Aorta (tissue), 5 donors: ENCODE measurements around the gene DYSF. TPM values are rescaled to one million over a fixed set of nuclear protein-coding genes. Genes with fewer than 3 reads are reported as not detected.
A peak's percentile ranks its signal among the peaks of the same experiment; 100 is the strongest.

Experiments
- ATAC-seq: fragments of 200-7000 bp; cut with Tn5 transposase; one replicate; pipeline ENCODE4 v1.9.1; 2022; ENCODE audit warnings: moderate library complexity; ENCODE audit not compliant: low FRiP score
- DNase-seq, 2 donors: peaks; one replicate each; pipeline ENCODE4 v3.0.0-alpha.2; 2020
- H3K27ac ChIP-seq, 2 donors: one replicate each; pipeline ENCODE4 v1.5.1; 2013; ENCODE audit warnings: low read length in 2 of 2, mild to moderate bottlenecking in 2 of 2, moderate library complexity in 2 of 2, control low read depth in 1 of 2, inconsistent platforms in 1 of 2, low read depth in 1 of 2
- H3K27me3 ChIP-seq, 2 donors: one replicate each; pipeline ENCODE4 v1.6.1; 2013; ENCODE audit warnings: control low read depth in 1 of 2, low read length in 1 of 2, mild to moderate bottlenecking in 1 of 2, moderate library complexity in 1 of 2; ENCODE audit not compliant: insufficient read depth in 2 of 2, control insufficient read depth in 1 of 2
- H3K36me3 ChIP-seq, 2 donors: one replicate each; pipeline ENCODE4 v1.6.1; 2013; ENCODE audit warnings: control low read depth in 1 of 2, low read length in 1 of 2, mild to moderate bottlenecking in 1 of 2; ENCODE audit not compliant: insufficient read depth in 2 of 2, control insufficient read depth in 1 of 2
- H3K4me1 ChIP-seq, 2 donors: one replicate each; pipeline ENCODE4 v1.6.1; 2013; ENCODE audit warnings: low read length in 2 of 2, control low read depth in 1 of 2, mild to moderate bottlenecking in 1 of 2, moderate library complexity in 1 of 2; ENCODE audit not compliant: insufficient read depth in 2 of 2, control insufficient read depth in 1 of 2
- H3K4me3 ChIP-seq, 2 donors: one replicate each; pipeline ENCODE4 v1.5.1; 2013; ENCODE audit warnings: low read length in 2 of 2, control low read depth in 1 of 2, mild to moderate bottlenecking in 1 of 2
- H3K9me3 ChIP-seq: one replicate; pipeline ENCODE4 v1.6.1; 2013; ENCODE audit warnings: mild to moderate bottlenecking, low read length; ENCODE audit not compliant: control insufficient read depth
- WGBS, 2 donors: extraction: QIAGEN DNeasy Blood & Tissue Kit; methylation state at CpG; one replicate each; pipeline ENCODE4 v1.1.7; 2013; 5-methylcytosine and 5-hydroxymethylcytosine counted together
- intact Hi-C, 2 donors: fragments of 100-400 bp; cut with DNase I; formaldehyde crosslinking; loops; one replicate each; pipeline versions ENCODE4 v1.14.2 to v1.15.0; 2022
- polyA plus RNA-seq, 2 donors: library from polyadenylated mRNA; stranded (reverse); fragments of 200-250 nt; gene quantifications; one replicate each; pipeline ENCODE4 v1.2.3, GENCODE V29; 2013
- total RNA-seq, 2 donors: library from RNA; stranded (reverse); fragmentation: NEBNext Ultra II Directional; extraction: Animal tissue kit (Norgen Biotek cat#: 25700); gene quantifications; one replicate each; pipeline ENCODE4 v1.2.1, GENCODE V29; 2021
- donor health status: healthy with polysubstance abuse.
- donor health status: Bipolar disorder and iron deficiency.
- donor health status: DM: no; HTN: no; CAD: no.
- donor health status: DM: no; HTN: no; CAD: no.
- donor health status: DM: yes; HTN: yes; CAD: no.

Gene DYSF
- total and polyA plus RNA-seq, 4 donors, result 3.1 to 28.8 (median 17.5) TPM

DNA sequence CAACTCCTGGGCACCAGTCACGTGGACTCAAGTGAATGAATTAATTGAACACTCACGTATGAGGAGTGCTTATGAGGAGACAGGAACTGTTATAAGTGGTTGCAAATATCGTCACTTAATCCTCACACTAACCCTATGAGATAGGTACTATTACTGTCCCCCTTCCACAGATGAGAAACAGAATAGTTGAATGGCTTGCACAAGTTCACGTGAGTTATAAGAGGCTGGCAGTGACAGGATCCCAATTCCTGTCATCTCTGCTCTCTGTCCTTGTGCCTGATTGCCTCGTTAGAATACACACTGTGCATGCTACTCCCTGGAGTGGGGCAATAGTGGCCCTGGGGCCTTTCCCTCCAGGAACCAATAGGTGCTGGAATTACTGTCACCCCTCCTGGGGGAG is 253.5 kb downstream of the DYSF start:
- Histone ChIP-seq H3K27ac (no peak overlapping the region), H3K36me3 (no peaks in the 10 kb centered on the region), H3K9me3 (no peaks in the 10 kb centered on the region), H3K4me3 (no peak overlapping the region), H3K4me1 (peaks cover 0 to 4% of the 10 kb centered on the region in 2 donors), H3K27me3 (no peaks in the 10 kb centered on the region)
- 95 to 96% methylated on average over 5 of the region's 5 CpGs for WGBS, 2 donors
- intact Hi-C loops, result no loop called here
- peak in 1 of 2 donors; percentile 20 for DNase-seq
- ATAC-seq, result no peak

DNA sequence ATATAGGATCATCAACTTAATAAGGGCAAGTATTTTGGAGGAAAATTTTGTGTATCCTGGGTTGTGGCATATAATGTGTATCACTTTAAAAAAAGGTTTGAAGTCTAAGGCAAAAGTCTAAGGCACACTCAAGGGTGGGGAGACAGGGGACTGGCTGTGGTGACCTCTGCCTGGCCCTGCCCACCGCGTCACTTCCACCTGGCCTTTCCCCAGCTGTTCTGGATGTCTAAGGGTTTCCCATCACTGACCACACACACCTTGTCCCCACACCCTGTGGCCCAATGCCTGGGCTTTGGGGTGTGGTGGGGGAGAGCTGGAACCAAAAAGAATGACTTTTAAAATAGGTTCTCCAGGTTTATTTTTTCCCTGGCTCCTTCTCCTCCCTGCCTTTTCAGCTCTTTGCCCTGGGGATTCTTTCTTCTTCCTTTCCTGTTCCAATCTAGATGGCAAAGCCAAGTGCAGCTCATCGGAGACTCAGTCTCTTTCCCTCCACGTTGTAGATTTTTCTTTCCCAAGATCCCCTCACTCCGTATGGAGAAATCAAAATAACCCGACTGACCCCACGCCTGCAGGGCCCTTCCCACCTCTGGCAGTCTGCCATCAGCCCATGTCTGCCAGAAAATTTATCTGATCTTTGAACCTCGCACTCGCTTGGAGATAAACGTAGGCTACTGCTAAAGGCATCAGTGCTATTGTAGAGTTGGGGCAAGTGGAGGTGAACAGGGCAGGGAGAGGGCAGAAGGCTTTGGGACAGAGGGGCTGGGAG is 257.2 kb downstream of the DYSF start:
- WGBS, 2 donors, result 20 to 21% methylated on average over 10 of the region's 10 CpGs
- Histone ChIP-seq H3K27me3 (no peaks in the 10 kb centered on the region), H3K36me3 (no peaks in the 10 kb centered on the region), H3K27ac (no peak overlapping the region), H3K4me3 (no peak overlapping the region), H3K9me3 (no peaks in the 10 kb centered on the region), H3K4me1 (peaks cover 0 to 4% of the 10 kb centered on the region in 2 donors)
- DNase-seq (peak in 1 of 2 donors; percentile 70), ATAC-seq (no peak)
- intact Hi-C loops, result loop anchor here in 1 of 2 donors (10.0 kb wide), 2 partner anchors 146 to 434 kb away; partner anchors contain the start of gene CYP26B1

DNA sequence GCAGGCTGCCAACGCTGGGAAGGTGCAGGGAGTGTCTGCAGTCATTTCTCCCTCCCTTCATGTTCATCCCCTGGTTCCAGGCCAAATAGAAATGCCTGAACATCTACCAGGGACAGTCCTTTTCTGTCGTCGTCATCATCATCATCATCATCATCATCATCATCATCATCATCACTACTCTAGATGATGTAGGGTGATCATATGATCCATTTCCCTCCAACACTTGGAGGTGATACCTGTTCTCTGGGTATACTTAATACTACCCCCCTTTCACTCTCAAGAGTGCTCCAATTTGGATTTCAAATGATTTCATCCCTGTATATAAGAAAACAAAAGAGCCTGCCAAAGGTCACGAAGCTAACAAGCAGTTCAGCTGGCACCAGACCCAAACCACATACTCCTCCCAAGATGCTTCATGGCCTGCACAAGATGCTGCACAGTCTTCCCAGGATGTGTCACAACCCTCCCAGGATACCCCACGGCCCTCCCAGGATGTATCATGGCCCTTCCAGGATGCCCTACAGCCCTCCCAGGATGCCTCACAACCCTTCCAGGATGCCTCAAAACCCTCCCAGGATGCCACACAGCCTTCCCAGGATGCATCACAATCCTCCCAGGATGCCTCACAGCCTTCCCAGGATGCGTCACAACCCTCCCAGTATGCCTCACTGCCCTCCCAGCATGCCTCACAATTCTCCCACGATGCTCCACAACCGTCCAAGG is 257.9 kb downstream of the DYSF start:
- WGBS, 2 donors, result 72 to 74% methylated on average over 8 of the region's 8 CpGs
- H3K27me3 ChIP-seq, result no peaks in the 10 kb centered on the region
- H3K9me3 ChIP-seq, result no peaks in the 10 kb centered on the region
- DNase-seq (peak in 1 of 2 donors; percentile 75), ATAC-seq (peak; percentile 27)
- no peaks in the 10 kb centered on the region for H3K36me3 ChIP-seq
- intact Hi-C loops, result loop anchor here in 1 of 2 donors (10.0 kb wide), 2 partner anchors 146 to 434 kb away; partner anchors contain the start of gene CYP26B1
- peaks cover 1 to 4% of the 10 kb centered on the region in 2 donors for H3K4me1 ChIP-seq
- H3K27ac ChIP-seq, result no peak overlapping the region
- no peak overlapping the region for H3K4me3 ChIP-seq

DNA sequence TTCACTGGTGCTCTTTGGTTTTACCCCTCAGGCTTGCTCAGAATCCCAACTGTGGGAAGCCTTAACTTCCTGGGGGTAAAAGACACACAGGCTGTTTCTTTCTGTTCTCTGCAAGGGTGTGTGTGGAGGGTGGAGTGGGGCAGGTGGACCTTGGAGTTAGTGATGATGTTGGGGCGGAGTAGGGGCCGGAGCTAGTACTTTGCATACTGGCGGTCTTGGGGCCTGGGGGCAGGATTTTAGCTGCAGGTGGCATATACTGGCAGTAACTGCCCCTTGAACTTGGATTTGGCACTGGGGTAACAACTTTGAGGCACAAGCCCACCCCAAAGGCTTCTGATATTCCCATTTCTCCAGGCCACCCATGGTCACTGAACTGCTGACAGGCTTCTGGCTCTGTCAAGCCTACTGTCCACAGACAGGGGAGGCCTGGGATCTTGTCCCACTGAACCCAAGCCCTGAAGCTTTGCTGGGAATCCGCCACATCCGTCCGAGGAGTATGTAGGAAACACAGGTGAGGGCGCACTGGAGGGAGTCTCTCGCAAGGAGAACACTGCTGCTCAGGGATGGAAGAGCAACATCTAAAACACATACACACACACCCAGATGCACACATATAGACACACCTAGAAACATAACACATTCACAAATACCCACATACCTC is 258.9 kb downstream of the DYSF start:
- H3K36me3 ChIP-seq, result no peaks in the 10 kb centered on the region
- peaks cover 2 to 9% of the 10 kb centered on the region in 2 donors for H3K4me1 ChIP-seq
- intact Hi-C loops, result loop anchor here in 1 of 2 donors (10.0 kb wide), 2 partner anchors 147 to 433 kb away; partner anchors contain the start of gene CYP26B1
- H3K27ac ChIP-seq, result no peak overlapping the region
- no peaks in the 10 kb centered on the region for H3K27me3 ChIP-seq
- no peak overlapping the region for H3K4me3 ChIP-seq
- DNase-seq (peak in 1 of 2 donors; percentile 33), ATAC-seq (no peak)
- no peaks in the 10 kb centered on the region for H3K9me3 ChIP-seq
- WGBS, 2 donors, result 94 to 97% methylated on average over 8 of the region's 8 CpGs

DNA sequence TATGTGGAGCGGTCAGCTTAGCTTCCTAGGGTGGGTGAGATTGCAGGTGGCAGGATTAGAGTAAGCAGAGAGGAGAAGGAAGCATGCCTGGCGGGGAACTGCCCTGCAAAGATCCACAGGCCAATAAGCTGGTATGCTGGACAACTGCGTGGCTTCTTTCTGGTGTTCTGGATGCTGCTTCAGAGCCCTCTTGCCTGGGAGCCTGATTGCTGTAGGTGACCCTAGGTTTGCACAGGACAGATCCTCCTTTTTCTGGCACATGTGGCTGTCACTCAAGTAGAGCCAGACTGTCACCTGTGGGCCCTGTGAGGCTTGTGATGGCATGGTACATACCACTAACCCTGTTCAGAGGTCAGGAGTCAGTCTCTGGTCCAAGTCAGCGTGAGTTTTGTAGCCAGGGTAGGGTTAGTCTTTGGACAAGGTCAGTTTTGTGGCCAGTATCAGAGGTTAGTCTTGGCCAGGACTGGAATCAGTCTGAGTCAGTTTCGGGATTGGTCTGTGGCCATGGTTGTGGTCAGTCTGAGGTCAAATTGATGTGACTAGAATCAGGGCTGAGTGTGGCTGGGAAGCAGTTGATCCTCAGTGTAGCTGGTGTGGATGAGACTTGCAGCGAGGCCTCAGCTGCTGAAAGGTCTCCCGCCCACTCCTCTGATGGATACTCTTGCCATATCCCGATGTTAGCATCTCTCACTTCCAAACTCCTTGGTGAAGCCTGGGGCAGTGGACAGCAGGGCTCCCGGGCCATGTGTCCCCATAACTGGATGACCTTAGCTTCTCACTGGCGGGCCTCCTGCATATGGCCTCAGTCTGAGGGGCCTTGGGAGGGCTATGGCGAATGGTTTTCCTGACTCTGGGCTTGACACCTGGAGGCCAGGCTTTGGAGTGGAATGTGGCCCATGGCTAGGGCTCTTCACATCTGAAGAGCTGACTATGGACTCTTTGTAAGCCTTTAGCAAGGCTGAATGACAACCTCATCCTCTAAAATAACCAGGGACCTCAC is 260.5 kb downstream of the DYSF start:
- no peak overlapping the region for H3K4me3 ChIP-seq
- peak; percentile 64 to 66 for DNase-seq
- H3K27me3 ChIP-seq, result no peaks in the 10 kb centered on the region
- no peaks in the 10 kb centered on the region for H3K36me3 ChIP-seq
- no peaks in the 10 kb centered on the region for H3K9me3 ChIP-seq
- H3K4me1 ChIP-seq, result peaks cover 6 to 9% of the 10 kb centered on the region in 2 donors
- H3K27ac ChIP-seq, result no peak overlapping the region
- no peak for ATAC-seq
- intact Hi-C loops, result loop anchor here in 1 of 2 donors (10.0 kb wide), 2 partner anchors 149 to 431 kb away; partner anchors contain the start of gene CYP26B1
- 78 to 81% methylated on average over 11 of the region's 11 CpGs for WGBS, 2 donors

DNA sequence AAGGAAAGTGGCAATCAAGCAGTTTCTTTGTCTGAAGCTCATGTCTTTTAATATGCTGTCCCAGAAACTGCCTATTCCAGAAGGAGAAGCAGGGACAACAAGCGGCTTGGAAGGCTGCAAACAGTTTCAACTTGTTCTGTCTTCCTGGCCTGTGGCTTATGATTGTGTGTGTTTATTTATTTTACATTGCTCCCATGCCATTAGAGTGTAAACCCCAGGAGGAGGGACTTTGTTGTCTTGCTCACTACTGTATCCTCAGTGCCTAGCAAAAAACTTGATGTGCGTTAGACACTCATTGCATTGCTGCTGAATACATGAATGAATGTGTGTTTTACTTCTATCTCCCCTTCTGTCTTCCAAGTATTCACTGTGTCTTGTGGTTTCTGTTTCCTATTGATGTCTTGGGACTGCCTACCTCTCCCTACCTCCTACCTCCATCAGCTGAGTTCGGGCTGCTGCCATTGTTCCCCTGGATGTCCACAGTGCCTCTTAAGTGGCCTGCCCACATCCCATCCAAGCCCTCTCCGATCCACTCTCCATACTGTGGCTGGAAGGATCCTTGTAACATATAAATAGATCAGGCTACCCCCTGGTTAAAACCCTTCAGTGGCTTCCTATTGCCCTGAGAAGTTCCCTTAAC is 261.4 kb downstream of the DYSF start:
- Histone ChIP-seq H3K4me1 (peaks cover 7 to 13% of the 10 kb centered on the region in 2 donors), H3K27ac (no peak overlapping the region), H3K4me3 (no peak overlapping the region), H3K27me3 (no peaks in the 10 kb centered on the region), H3K9me3 (no peaks in the 10 kb centered on the region), H3K36me3 (no peaks in the 10 kb centered on the region)
- DNase-seq (peak in 1 of 2 donors; percentile 27), ATAC-seq (no peak)
- intact Hi-C loops, result loop anchor here (5.0 to 10.0 kb wide), 3 partner anchors 83 to 430 kb away; partner anchors contain the start of gene CYP26B1 (in 1 of the 2)
- 85 to 92% methylated on average over 4 of the region's 4 CpGs for whole genome bisulfite sequencing, 2 donors

DNA sequence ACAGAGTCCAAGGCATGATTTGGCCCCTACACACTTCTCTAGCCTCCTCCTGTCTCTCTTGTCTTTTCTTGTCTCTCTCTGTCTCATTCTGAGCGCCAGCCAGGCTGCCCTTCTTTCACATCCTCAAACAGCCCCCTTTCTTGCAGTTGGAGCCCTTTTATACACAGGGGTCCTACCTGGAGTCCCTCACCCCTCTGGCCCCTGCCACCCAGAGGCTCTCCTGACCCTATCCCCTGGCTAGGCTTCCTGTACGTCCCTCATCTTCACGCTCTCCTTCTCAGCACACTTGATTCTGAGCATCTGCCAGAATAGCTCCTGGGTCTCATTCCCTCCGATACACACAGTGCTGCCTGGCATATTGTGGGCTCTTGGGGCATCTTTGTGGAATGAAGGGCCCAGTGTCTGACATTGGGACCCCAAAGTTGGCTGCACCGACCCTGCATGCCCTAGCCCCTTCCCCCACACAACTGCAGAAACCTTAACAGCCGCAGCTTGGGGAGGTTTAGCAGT is 261.9 kb downstream of the DYSF start:
- H3K4me3 ChIP-seq, result no peak overlapping the region
- H3K27me3 ChIP-seq, result no peaks in the 10 kb centered on the region
- H3K27ac ChIP-seq, result peak overlapping the region in 1 of 2 donors; percentile 38
- peaks cover 10 to 13% of the 10 kb centered on the region in 2 donors for H3K4me1 ChIP-seq
- DNase-seq (peak in 1 of 2 donors; percentile 44), ATAC-seq (no peak)
- 69 to 75% methylated on average over 6 of the region's 6 CpGs for WGBS, 2 donors
- intact Hi-C loops, result loop anchor here (5.0 to 10.0 kb wide), 3 partner anchors 82 to 430 kb away; partner anchors contain the start of gene CYP26B1 (in 1 of the 2)
- no peaks in the 10 kb centered on the region for H3K36me3 ChIP-seq
- H3K9me3 ChIP-seq, result no peaks in the 10 kb centered on the region
